HTERT RPE-1 (cell line): Measurements from ENCODE around the gene PLA2G4C.

Source experiments
- in situ Hi-C: fragments of 300-500 bp; cut with MboI; formaldehyde crosslinking; loops from 4 replicates; pipeline ENCODE4 v1.14.3; 2020; ENCODE audit warnings: low sequenced_read_pairs

The PLA2G4C gene

DNA sequence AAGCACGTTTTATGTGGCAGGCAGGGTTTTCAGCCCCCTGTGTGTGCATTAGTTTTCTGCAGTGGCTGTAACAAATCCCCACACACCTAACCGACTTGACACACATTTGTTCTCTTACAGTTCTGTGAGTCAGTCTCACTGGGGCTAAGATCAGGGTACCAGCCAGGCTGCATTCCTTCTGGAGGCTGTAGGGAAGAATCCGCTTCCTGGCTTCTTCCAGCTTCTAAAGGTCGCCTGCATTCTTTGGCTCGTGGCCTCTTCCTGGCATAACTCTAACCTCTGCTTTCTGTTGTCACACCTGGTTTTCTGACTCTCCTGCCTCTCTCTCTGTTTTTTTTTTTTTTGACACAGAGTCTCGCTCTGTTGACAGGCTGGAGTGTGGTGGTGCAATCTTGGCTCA, 109.8 kb downstream of the PLA2G4C start:
- in situ Hi-C loops, result no loop called here

DNA sequence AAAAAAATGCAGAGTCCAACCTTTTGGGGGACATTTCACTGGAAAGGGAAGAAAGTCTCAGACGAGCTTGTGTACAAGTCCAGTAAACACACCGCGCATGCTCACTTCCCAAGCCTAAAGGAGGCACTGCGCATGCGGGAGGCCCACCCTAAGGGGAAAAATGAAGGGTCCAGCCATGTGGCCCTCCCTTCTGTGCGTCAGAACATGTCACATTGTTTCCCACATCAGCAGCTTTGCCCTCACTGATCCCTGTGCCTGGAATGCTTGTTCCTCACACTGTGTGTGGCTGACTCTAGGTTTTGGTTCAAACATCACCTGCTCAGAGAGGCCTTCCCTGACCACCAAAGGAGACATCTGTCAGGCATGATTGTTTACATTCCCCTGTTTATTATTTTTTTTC, 111.8 kb downstream of the PLA2G4C start:
- in situ Hi-C loops, result no loop called here
